ENCODE data around the gene RPGR. TPM values are rescaled to one million over a fixed set of nuclear protein-coding genes. Genes with fewer than 3 reads are reported as not detected.

RPGR gene
- total and polyA plus RNA-seq, 7 donors: 4.0 to 26.8 (median 9.6) TPM

DNA sequence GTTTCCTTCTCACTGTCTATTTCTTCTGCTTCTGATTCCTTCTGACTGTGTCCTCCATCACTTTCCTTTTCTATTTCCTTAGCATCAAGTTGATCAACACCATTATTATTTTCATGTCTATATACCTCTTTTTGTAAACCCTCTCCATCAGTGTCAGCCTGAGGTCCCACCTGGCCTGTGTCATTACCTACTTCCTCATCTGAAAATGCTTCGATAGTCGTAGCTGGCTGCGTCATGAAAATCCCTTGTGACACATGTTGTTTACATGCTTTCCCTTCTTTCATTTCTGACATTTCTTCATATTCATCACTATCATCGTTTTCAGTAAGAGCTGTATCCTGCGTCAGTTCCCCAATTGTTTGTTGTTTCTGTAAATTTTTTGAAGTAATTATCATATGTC lies 39.6 kb downstream of the RPGR start:
- Histone ChIP-seq H3K4me1 (no peaks in the 10 kb centered on the region), H3K36me3 (ENCODE audit: insufficient read depth in 1 of 2, low read depth in 1 of 2) (peaks cover 3 to 9% of the 10 kb centered on the region in 2 donors), H3K4me3 (no peak overlapping the region), H3K27ac (no peak overlapping the region), H3K27me3 (ENCODE audit: insufficient read depth in 3 of 3, low read length in 2 of 3) (no peaks in the 10 kb centered on the region), H3K9me3 (no peaks in the 10 kb centered on the region)
- ATAC-seq (no peak), DNase-seq (no peak)
- intact Hi-C loops (cut with DNase I): no loop called here
- WGBS, 3 donors: 90 to 97% (median 93%) methylated on average over 5 of the region's 5 CpGs
- TF ChIP-seq, protein P1, sequence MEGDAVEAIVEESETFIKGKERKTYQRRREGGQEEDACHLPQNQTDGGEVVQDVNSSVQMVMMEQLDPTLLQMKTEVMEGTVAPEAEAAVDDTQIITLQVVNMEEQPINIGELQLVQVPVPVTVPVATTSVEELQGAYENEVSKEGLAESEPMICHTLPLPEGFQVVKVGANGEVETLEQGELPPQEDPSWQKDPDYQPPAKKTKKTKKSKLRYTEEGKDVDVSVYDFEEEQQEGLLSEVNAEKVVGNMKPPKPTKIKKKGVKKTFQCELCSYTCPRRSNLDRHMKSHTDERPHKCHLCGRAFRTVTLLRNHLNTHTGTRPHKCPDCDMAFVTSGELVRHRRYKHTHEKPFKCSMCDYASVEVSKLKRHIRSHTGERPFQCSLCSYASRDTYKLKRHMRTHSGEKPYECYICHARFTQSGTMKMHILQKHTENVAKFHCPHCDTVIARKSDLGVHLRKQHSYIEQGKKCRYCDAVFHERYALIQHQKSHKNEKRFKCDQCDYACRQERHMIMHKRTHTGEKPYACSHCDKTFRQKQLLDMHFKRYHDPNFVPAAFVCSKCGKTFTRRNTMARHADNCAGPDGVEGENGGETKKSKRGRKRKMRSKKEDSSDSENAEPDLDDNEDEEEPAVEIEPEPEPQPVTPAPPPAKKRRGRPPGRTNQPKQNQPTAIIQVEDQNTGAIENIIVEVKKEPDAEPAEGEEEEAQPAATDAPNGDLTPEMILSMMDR (IDR thresholded peaks at IDR 0.05): no peak

DNA sequence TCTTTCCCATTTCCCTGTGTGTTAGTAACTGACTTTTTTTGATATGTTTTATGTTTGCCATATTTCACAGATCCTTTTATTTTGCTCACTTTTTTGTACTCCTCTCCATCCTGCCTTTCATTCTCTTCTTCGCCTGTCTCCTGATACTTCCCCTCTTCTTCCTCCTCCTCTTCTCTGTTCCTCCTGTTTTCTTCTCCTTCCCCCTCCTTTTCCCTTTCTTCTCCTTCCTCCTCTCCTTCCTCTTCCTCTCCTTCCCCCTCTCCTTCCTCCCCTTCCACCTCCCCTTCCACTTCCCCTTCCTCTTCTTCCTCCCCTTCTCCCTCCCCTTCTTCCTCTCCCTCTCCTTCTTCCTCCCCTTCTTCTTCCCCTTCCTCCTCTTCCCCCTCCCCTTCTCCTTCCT lies 41.7 kb downstream of the RPGR start:
- no peak for DNase-seq
- intact Hi-C loops (cut with DNase I): no loop called here

DNA sequence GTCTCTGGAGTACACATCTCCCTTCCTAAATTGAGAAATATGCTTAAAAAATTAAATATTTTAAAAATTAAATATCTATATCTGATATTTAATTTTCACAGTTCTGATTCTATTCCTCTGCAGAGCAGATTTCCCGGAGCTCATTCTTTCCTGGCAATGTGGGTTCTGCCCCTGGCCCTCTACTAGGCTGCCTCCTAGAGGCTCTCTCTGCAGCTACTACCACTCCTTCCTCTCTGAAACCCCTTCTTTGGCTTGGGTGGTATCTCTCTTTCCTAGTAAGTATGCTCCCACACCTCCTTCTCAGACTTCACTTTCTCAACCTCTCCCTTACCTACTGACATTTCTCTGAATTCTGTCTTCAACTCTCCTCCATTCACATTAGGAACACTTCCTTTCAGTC lies 45.3 kb downstream of the RPGR start:
- no peak for DNase-seq
- no peaks in the 10 kb centered on the region for H3K9me3 ChIP-seq
- TF ChIP-seq, protein P1 (IDR thresholded peaks at IDR 0.05): peak; percentile 19
- ATAC-seq: no peak
- no peaks in the 10 kb centered on the region for H3K27me3 ChIP-seq (ENCODE audit: insufficient read depth in 3 of 3, low read length in 2 of 3)
- no peak overlapping the region for H3K27ac ChIP-seq
- intact Hi-C loops (cut with DNase I): no loop called here
- H3K4me3 ChIP-seq: no peak overlapping the region
- no peaks in the 10 kb centered on the region for H3K36me3 ChIP-seq (ENCODE audit: insufficient read depth in 1 of 2, low read depth in 1 of 2)
- no peaks in the 10 kb centered on the region for H3K4me1 ChIP-seq
- WGBS, 3 donors: 39 to 67% (median 45%) methylated on average over 1 of the region's 1 CpG

More for the DNA sequence above, 41.7 kb downstream of the RPGR start:
- TF ChIP-seq, protein P1 (IDR thresholded peaks at IDR 0.05): no peak
- ATAC-seq: no peak
- Histone ChIP-seq H3K4me1 (no peaks in the 10 kb centered on the region), H3K27ac (no peak overlapping the region), H3K9me3 (no peaks in the 10 kb centered on the region), H3K36me3 (ENCODE audit: insufficient read depth in 1 of 2, low read depth in 1 of 2) (peaks cover 3 to 6% of the 10 kb centered on the region in 2 donors), H3K4me3 (no peak overlapping the region), H3K27me3 (ENCODE audit: insufficient read depth in 3 of 3, low read length in 2 of 3) (no peaks in the 10 kb centered on the region)
- 94 to 100% (median 100%) methylated on average over 1 of the region's 1 CpG for WGBS, 3 donors

DNA sequence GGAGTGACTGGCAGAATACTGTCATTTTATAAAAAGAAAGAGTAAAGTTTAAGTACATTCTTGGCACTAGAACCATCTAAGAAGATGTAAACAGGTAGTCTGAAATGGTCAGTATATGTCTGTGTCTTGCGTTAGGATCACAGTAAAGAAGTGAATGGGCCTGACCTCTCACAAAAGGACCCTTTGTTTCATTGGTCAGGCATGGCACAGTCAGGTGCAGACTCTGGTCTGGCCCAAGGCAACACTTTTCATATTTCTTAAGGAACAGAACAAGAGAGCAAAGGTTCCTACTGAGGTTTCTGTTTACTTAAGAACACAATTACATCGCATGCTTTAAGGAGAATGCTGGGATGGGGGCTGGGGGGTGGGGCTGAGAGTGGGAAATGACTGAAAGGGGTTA lies 48.1 kb downstream of the RPGR start:
- TF ChIP-seq, protein P1 (IDR thresholded peaks at IDR 0.05): no peak
- WGBS, 3 donors: 67 to 91% (median 86%) methylated on average over 2 of the region's 2 CpGs
- no peaks in the 10 kb centered on the region for H3K27me3 ChIP-seq (ENCODE audit: insufficient read depth in 3 of 3, low read length in 2 of 3)
- intact Hi-C loops (cut with DNase I): no loop called here
- no peak overlapping the region for H3K4me3 ChIP-seq
- ATAC-seq (peak in 1 of 4 donors; percentile 23), DNase-seq (no peak)
- H3K4me1 ChIP-seq: no peaks in the 10 kb centered on the region
- no peaks in the 10 kb centered on the region for H3K36me3 ChIP-seq (ENCODE audit: insufficient read depth in 1 of 2, low read depth in 1 of 2)
- no peaks in the 10 kb centered on the region for H3K9me3 ChIP-seq
- no peak overlapping the region for H3K27ac ChIP-seq

DNA sequence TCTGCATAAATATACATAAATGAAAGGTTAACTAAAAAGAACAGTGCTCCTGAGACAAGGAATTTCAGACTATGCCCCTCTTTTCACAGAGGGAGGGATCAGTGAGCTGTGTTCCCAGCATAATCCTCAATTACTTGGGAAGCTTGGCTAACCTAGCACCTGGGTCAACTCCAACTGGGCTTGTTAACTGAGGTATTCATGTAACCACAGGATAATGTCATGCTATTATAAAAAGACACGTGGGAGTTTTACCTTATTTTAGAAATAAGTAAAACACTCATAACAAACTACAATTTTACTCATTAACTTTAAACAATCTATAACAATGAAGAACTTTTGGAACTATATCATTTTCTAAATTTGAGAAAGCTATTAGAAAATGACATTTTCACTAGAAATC lies 48.6 kb downstream of the RPGR start:
- H3K9me3 ChIP-seq: no peaks in the 10 kb centered on the region
- H3K27me3 ChIP-seq (ENCODE audit: insufficient read depth in 3 of 3, low read length in 2 of 3): no peaks in the 10 kb centered on the region
- peaks cover 0 to 2% of the 10 kb centered on the region in 2 donors for H3K36me3 ChIP-seq (ENCODE audit: insufficient read depth in 1 of 2, low read depth in 1 of 2)
- DNase-seq: no peak
- ATAC-seq: peak in 1 of 4 donors; percentile 44
- no peak overlapping the region for H3K4me3 ChIP-seq
- no peak overlapping the region for H3K27ac ChIP-seq
- intact Hi-C loops (cut with DNase I): no loop called here
- H3K4me1 ChIP-seq: no peaks in the 10 kb centered on the region
- TF ChIP-seq, protein P1 (IDR thresholded peaks at IDR 0.05): no peak
- WGBS, 3 donors: 29 to 37% (median 30%) methylated on average over 1 of the region's 1 CpG

Data from psoas muscle (tissue), 8 donors.